Thyroid gland (tissue), 4 donors: ENCODE data around the gene CA12.

Source experiments
- CTCF ChIP-seq, 6 experiments: fragments of 200-600 bp in 3 of 6; fragments of 450-650 bp in 3 of 6; sonication (generic) in 3 of 6; IDR thresholded peaks; one replicate each; pipeline ENCODE4 v1.5.1; 2016 to 2019; ENCODE audit warnings: antibody characterized with exemption in 6 of 6, mild to moderate bottlenecking in 2 of 6, inconsistent platforms in 1 of 6, moderate library complexity in 1 of 6
- POLR2A ChIP-seq, 2 donors: fragments of 450-650 bp; IDR thresholded peaks; one replicate each; pipeline ENCODE4 v1.6.1; 2017; ENCODE audit warnings: antibody characterized with exemption in 2 of 2, mild to moderate bottlenecking in 2 of 2, moderate library complexity in 1 of 2

GRCh38 chr15:63407612-63408011, 26.0 kb upstream of the CA12 start:
- TF ChIP-seq CTCF (IDR thresholded peaks at IDR 0.05) (no peak), POLR2A (IDR thresholded peaks at IDR 0.05) (no peak)
